SK-N-SH (cell line): ENCODE data around the gene SND1. TPM values are rescaled to one million over a fixed set of nuclear protein-coding genes. Genes with fewer than 3 reads are reported as not detected.

Experiments
- CTCF ChIA-PET: fragments of 300-600, 350-600 bp; formaldehyde crosslinking; extraction: SDS; loops from one replicate; lab custom pipeline; 2021; lab: Yijun Ruan, JAX
- POLR2A ChIA-PET: fragments of 350-600 bp; sonication (Branson Sonifier 250); formaldehyde crosslinking; extraction: SDS; loops from one replicate; lab custom pipeline; 2020; ENCODE audit warnings: antibody characterized with exemption, inconsistent platforms; lab: Yijun Ruan, JAX
- DNase-seq: peaks from one replicate; pipeline ENCODE4 v3.0.0; 2012
- H2AFZ ChIP-seq: fragments of 200-600 bp; sonication (generic); 2 replicates; pipeline ENCODE4 v1.8.1; 2016; ENCODE audit warnings: antibody characterized with exemption, mild to moderate bottlenecking, low read depth
- H3F3A ChIP-seq: fragments of 200-600 bp; sonication (generic); replicated peaks from 2 replicates; pipeline ENCODE3; 2016; ENCODE audit warnings: antibody characterized with exemption, mild to moderate bottlenecking; ENCODE audit not compliant: insufficient read depth
- H3K27ac ChIP-seq, 2 experiments: fragments of 200-500 bp in 1 of 2; fragments of 200-600 bp in 1 of 2; sonication (Bioruptor generic) in 1 of 2; sonication (generic), shearing (Covaris generic) in 1 of 2; 2 replicates each; pipeline versions ENCODE4 v1.5.1 to v1.6.1; 2014 to 2016; ENCODE audit warnings: low read depth in 2 of 2, inconsistent platforms in 1 of 2, low read length in 1 of 2, mild to moderate bottlenecking in 1 of 2, mixed read lengths in 1 of 2
- H3K27me3 ChIP-seq: fragments of 200-600 bp; sonication (generic), shearing (Covaris generic); 2 replicates; pipeline ENCODE4 v1.6.1; 2016; ENCODE audit warnings: mixed run types; ENCODE audit not compliant: insufficient read depth
- H3K36me3 ChIP-seq, 2 experiments: fragments of 200-500 bp in 1 of 2; fragments of 200-600 bp in 1 of 2; sonication (Bioruptor generic) in 1 of 2; sonication (generic) in 1 of 2; replicated peaks in 1 of 2; 2 replicates each; pipeline versions ENCODE3 to v1.5.1; 2014 to 2016; ENCODE audit warnings: low read length in 1 of 2, mild to moderate bottlenecking in 1 of 2; ENCODE audit not compliant: insufficient read depth in 2 of 2, control insufficient read depth in 1 of 2
- H3K4me1 ChIP-seq, 2 experiments: fragments of 200-500 bp in 1 of 2; fragments of 200-600 bp in 1 of 2; sonication (Bioruptor generic) in 1 of 2; sonication (generic), shearing (Covaris generic) in 1 of 2; 2 replicates each; pipeline versions ENCODE4 v1.5.1 to v1.6.1; 2014 to 2016; ENCODE audit warnings: low read depth in 1 of 2, low read length in 1 of 2, mixed run types in 1 of 2; ENCODE audit not compliant: insufficient read depth in 2 of 2, control insufficient read depth in 1 of 2
- H3K4me2 ChIP-seq: fragments of 200-600 bp; sonication (generic), shearing (Covaris generic); 2 replicates; pipeline ENCODE4 v1.6.1; 2017; ENCODE audit warnings: mixed run types
- H3K4me3 ChIP-seq, 2 experiments: fragments of 200-500 bp in 1 of 2; fragments of 200-600 bp in 1 of 2; sonication (Bioruptor generic) in 1 of 2; sonication (generic), shearing (Covaris generic) in 1 of 2; 2 replicates each; pipeline versions ENCODE4 v1.5.1 to v1.8.1; 2014 to 2016; ENCODE audit warnings: low read depth in 2 of 2, inconsistent platforms in 1 of 2, low read length in 1 of 2, mild to moderate bottlenecking in 1 of 2, mixed read lengths in 1 of 2, moderate library complexity in 1 of 2
- H3K79me2 ChIP-seq: fragments of 200-600 bp; sonication (generic); 2 replicates; pipeline ENCODE4 v1.8.1; 2017; ENCODE audit warnings: mild to moderate bottlenecking; ENCODE audit not compliant: insufficient read depth
- H3K9ac ChIP-seq: fragments of 200-600 bp; sonication (generic); 2 replicates; pipeline ENCODE4 v1.6.1; 2017; ENCODE audit warnings: mixed run types
- H3K9me2 ChIP-seq: fragments of 200-600 bp; sonication (generic); 2 replicates; pipeline ENCODE4 v1.6.1; 2017; ENCODE audit warnings: mixed run types
- H3K9me3 ChIP-seq: fragments of 200-600 bp; sonication (generic); 2 replicates; pipeline ENCODE4 v1.6.1; 2017; ENCODE audit warnings: mixed run types, mild to moderate bottlenecking, moderate library complexity
- H4K20me1 ChIP-seq: fragments of 200-600 bp; sonication (generic); 2 replicates; pipeline ENCODE4 v1.6.1; 2017; ENCODE audit warnings: mild to moderate bottlenecking, mixed run types; ENCODE audit not compliant: insufficient read depth
- ELF1 ChIP-seq: IDR thresholded peaks from 2 replicates; pipeline ENCODE4 v1.4.0; 2012
- EZH2phosphoT487 ChIP-seq: fragments of 200-600 bp; sonication (generic); IDR thresholded peaks from 2 replicates; pipeline ENCODE4 v1.6.1; 2017; ENCODE audit warnings: low read depth, mixed run types, mild to moderate bottlenecking, antibody characterized with exemption, moderate library complexity, borderline replicate concordance
- FOXM1 ChIP-seq: IDR thresholded peaks from 2 replicates; pipeline ENCODE4 v1.4.0; 2012; ENCODE audit warnings: low read depth, mild to moderate bottlenecking
- GATA2 ChIP-seq: sonication (generic); formaldehyde crosslinking; IDR thresholded peaks from 2 replicates; pipeline ENCODE4 v1.5.0; 2020; ENCODE audit warnings: mild to moderate bottlenecking, missing genetic modification reagents
- RFX5 ChIP-seq: IDR thresholded peaks from 2 replicates; pipeline ENCODE4 v1.6.1; 2012; ENCODE audit warnings: mild to moderate bottlenecking, improper control_type of control experiment, low read length
- RXRA ChIP-seq: IDR thresholded peaks from 2 replicates; pipeline ENCODE4 v1.4.0; 2012; ENCODE audit warnings: low read depth, mild to moderate bottlenecking, borderline replicate concordance
- TEAD4 ChIP-seq: IDR thresholded peaks from 2 replicates; pipeline ENCODE4 v1.4.0; 2012; ENCODE audit warnings: mild to moderate bottlenecking, borderline replicate concordance; ENCODE audit not compliant: insufficient read depth
- WGBS: methylation state at CpG from one replicate; pipeline ENCODE4 v1.1.6; 2017; ENCODE audit warnings: low lambda C conversion rate; 5-methylcytosine and 5-hydroxymethylcytosine counted together
- polyA plus RNA-seq, 3 experiments: library from polyadenylated mRNA; depleted of rRNA; stranded (reverse); fragments of >200 nt; gene quantifications; 2 replicates each; pipeline ENCODE4 v1.2.3, GENCODE V29; 2012
- TF ChIP-seq, protein P1 (sequence below): IDR thresholded peaks from 2 replicates; pipeline ENCODE4; 2012
- TF ChIP-seq, protein P2 (sequence below): IDR thresholded peaks from 2 replicates; pipeline ENCODE4 v1.4.0; 2012; ENCODE audit warnings: low read depth, borderline replicate concordance
- TF ChIP-seq, protein P3 (sequence below): fragments of 150-350 bp; IDR thresholded peaks from 2 replicates; pipeline ENCODE4 v1.6.1; 2017; ENCODE audit warnings: antibody characterized with exemption, low read length, low read depth, borderline replicate concordance

SND1 gene
- polyA plus RNA-seq, 1 of the 3 experiments (the other 2 are of a cell fraction), result 165 TPM

DNA sequence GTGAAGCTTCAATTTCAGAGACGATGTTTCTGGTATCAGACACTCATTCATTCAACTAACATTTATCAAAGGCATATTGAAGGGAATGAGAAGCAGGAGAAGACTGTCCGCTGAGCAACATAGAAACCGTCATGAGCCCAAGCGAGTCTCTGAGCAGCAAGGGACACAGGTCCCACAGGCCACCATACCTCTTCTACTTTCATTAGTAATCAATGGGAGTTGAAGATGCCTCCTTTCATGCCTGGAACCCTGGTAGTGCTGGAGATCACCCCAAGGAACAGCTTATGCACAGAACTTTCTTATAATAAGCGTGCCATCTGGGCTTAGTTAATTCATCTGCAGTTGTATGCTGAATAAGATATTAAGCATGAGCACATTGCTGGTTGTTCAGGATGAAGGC, 35.3 kb upstream of the SND1 start:
- Histone ChIP-seq H3K79me2 (no peaks in the 10 kb centered on the region), H3K27ac (no peak overlapping the region), H3F3A (no peaks in the 10 kb centered on the region), H3K36me3 (no peaks in the 10 kb centered on the region), H4K20me1 (no peaks in the 10 kb centered on the region), H3K9me2 (no peaks in the 10 kb centered on the region), H3K4me2 (no peak overlapping the region), H3K27me3 (peaks cover 82% of the 10 kb centered on the region), H3K4me3 (no peak overlapping the region), H2AFZ (no peak overlapping the region), H3K9ac (no peak overlapping the region), H3K4me1 (no peaks in the 10 kb centered on the region; a peak in 1 of 4 replicates), H3K9me3 (no peaks in the 10 kb centered on the region)
- WGBS, result 27% methylated on average over 5 of the region's 5 CpGs
- no peak for TF ChIP-seq GATA2 (CRISPR knock-in tag)
- ChIA-PET CTCF (interaction anchor here (0.8 to 2.0 kb wide), 5 partner anchors 11 to 592 kb away, joined by 3 to 6 read pairs (median 3); no protein-coding TSS in a partner anchor), POLR2A (no interaction called here)
- no peak for DNase-seq

DNA sequence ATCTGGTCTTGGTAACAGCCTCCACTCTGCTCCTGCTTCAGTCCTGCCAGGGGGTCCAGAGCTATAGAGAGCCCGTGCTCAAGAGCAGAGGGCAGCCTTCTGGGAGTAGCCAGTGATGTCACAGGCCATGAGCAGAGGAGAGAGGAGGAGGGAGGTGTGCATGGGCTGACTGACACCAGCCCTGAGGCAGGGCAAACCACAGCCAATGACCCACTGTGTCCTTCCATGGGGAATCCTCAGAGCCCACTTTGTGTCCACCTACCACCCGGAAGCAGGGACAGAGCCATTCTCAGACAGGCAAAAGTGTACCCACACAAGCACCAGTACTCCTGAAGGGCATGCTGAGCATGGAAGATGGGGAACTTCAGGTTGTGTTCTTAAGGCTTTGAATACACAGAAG, 34.0 kb upstream of the SND1 start, which contains the start of gene PAX4:
TSS of gene PAX4 (minus strand) at position 101 of the 400 bp plus-strand sequence. CDS start 2,214 bp downstream, outside the sequence.
- no peaks in the 10 kb centered on the region; a peak in 1 of 4 replicates for H3K4me1 ChIP-seq
- H3K4me3 ChIP-seq, result no peak within 1 kb of the TSS
- H3K9ac ChIP-seq, result no peak within 1 kb of the TSS
- no peaks in the 10 kb centered on the region for H3K36me3 ChIP-seq
- WGBS, result 0% methylated on average over 2 of the region's 2 CpGs
- no peaks in the 10 kb centered on the region for H4K20me1 ChIP-seq
- H3K27me3 ChIP-seq, result peaks cover 89% of the 10 kb centered on the region
- DNase-seq, result no peak
- no peaks in the 10 kb centered on the region for H3K79me2 ChIP-seq
- TF ChIP-seq, protein P1, sequence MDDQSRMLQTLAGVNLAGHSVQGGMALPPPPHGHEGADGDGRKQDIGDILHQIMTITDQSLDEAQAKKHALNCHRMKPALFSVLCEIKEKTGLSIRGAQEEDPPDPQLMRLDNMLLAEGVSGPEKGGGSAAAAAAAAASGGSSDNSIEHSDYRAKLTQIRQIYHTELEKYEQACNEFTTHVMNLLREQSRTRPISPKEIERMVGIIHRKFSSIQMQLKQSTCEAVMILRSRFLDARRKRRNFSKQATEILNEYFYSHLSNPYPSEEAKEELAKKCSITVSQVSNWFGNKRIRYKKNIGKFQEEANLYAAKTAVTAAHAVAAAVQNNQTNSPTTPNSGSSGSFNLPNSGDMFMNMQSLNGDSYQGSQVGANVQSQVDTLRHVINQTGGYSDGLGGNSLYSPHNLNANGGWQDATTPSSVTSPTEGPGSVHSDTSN, result no peak
- TF ChIP-seq EZH2phosphoT487 (no peak), RXRA (no peak), RFX5 (no peak), TEAD4 (no peak), FOXM1 (no peak), ELF1 (no peak)
- TF ChIP-seq, protein P2, sequence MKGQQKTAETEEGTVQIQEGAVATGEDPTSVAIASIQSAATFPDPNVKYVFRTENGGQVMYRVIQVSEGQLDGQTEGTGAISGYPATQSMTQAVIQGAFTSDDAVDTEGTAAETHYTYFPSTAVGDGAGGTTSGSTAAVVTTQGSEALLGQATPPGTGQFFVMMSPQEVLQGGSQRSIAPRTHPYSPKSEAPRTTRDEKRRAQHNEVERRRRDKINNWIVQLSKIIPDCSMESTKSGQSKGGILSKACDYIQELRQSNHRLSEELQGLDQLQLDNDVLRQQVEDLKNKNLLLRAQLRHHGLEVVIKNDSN, result no peak
- TF ChIP-seq, protein P3, sequence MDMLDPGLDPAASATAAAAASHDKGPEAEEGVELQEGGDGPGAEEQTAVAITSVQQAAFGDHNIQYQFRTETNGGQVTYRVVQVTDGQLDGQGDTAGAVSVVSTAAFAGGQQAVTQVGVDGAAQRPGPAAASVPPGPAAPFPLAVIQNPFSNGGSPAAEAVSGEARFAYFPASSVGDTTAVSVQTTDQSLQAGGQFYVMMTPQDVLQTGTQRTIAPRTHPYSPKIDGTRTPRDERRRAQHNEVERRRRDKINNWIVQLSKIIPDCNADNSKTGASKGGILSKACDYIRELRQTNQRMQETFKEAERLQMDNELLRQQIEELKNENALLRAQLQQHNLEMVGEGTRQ, result no peak
- TF ChIP-seq, all 33 proteins: peak for 0
- Histone ChIP-seq H3F3A (no peaks in the 10 kb centered on the region), H2AFZ (no peak within 1 kb of the TSS), H3K27ac (no peak within 1 kb of the TSS), H3K9me2 (no peaks in the 10 kb centered on the region), H3K4me2 (no peak within 1 kb of the TSS), H3K9me3 (0 out of 2 replicates have a peak, but pooled peaks cover 3% of the 10 kb centered on the region)
- CTCF ChIA-PET, result interaction anchor here (0.7 to 1.5 kb wide), 3 partner anchors 30 to 364 kb away, joined by 3 read pairs; partner anchors contain the start of gene ARF5
- POLR2A ChIA-PET, result no interaction called here
